H9 (cell line): ENCODE measurements around the gene COA7. TPM values are rescaled to one million over a fixed set of nuclear protein-coding genes. Genes with fewer than 3 reads are reported as not detected.
A peak's percentile ranks its signal among the peaks of the same experiment; 100 is the strongest.

ENCODE experiments used
- DNase-seq: peaks from one replicate; pipeline ENCODE4 v3.0.0-alpha.2; 2017
- H2AFZ ChIP-seq: one replicate; pipeline ENCODE4 v1.6.1; 2013; ENCODE audit warnings: mild to moderate bottlenecking, low read length, control low read depth, moderate library complexity
- H2AK5ac ChIP-seq: 2 replicates; pipeline ENCODE4 v1.6.1; 2013; ENCODE audit warnings: low read length, control low read depth, mixed read lengths; ENCODE audit not compliant: insufficient read length
- H2BK120ac ChIP-seq: one replicate; pipeline ENCODE4 v1.6.1; 2013; ENCODE audit warnings: low read depth, mild to moderate bottlenecking, low read length, control low read depth, inconsistent platforms; ENCODE audit not compliant: poor library complexity, severe bottlenecking
- H2BK12ac ChIP-seq: 2 replicates; pipeline ENCODE4 v1.6.1; 2013; ENCODE audit warnings: low read length, control low read depth, mixed read lengths, low read depth; ENCODE audit not compliant: insufficient read length
- H2BK15ac ChIP-seq: 2 replicates; pipeline ENCODE4 v1.6.1; 2013; ENCODE audit warnings: low read depth, low read length, control low read depth
- H2BK20ac ChIP-seq: one replicate; pipeline ENCODE4 v1.6.1; 2013; ENCODE audit warnings: low read depth, mild to moderate bottlenecking, low read length, control low read depth, inconsistent platforms; ENCODE audit not compliant: poor library complexity, severe bottlenecking
- H2BK5ac ChIP-seq: 2 replicates; pipeline ENCODE4 v1.6.1; 2013; ENCODE audit warnings: low read length, control low read depth, mixed read lengths; ENCODE audit not compliant: insufficient read length
- H3K14ac ChIP-seq: 2 replicates; pipeline ENCODE4 v1.6.1; 2013; ENCODE audit warnings: low read length, control low read depth; ENCODE audit not compliant: insufficient read depth
- H3K18ac ChIP-seq: 2 replicates; pipeline ENCODE4 v1.6.1; 2013; ENCODE audit warnings: low read depth, mild to moderate bottlenecking, mixed read lengths, low read length, control low read depth; ENCODE audit not compliant: insufficient read length
- H3K23ac ChIP-seq: 2 replicates; pipeline ENCODE4 v1.6.1; 2013; ENCODE audit warnings: low read length, control low read depth, mixed read lengths, low read depth; ENCODE audit not compliant: insufficient read length
- H3K23me2 ChIP-seq: 2 replicates; pipeline ENCODE4 v1.6.1; 2013; ENCODE audit warnings: low read depth, mild to moderate bottlenecking, mixed read lengths, low read length, control low read depth; ENCODE audit not compliant: insufficient read length, poor library complexity, severe bottlenecking
- H3K27ac ChIP-seq: 2 replicates; pipeline ENCODE4 v1.5.1; 2013; ENCODE audit warnings: low read length, control low read depth, mixed read lengths, low read depth; ENCODE audit not compliant: insufficient read length
- H3K27me3 ChIP-seq: 2 replicates; pipeline ENCODE4 v1.6.1; 2013; ENCODE audit warnings: low read length, control low read depth, inconsistent platforms; ENCODE audit not compliant: insufficient read depth
- H3K4ac ChIP-seq: 2 replicates; pipeline ENCODE4 v1.6.1; 2013; ENCODE audit warnings: low read depth, mild to moderate bottlenecking, control low read depth, inconsistent platforms, low read length, moderate library complexity
- H3K4me1 ChIP-seq: 2 replicates; pipeline ENCODE4 v1.6.1; 2013; ENCODE audit warnings: low read length, control low read depth, inconsistent platforms; ENCODE audit not compliant: insufficient read depth
- H3K4me2 ChIP-seq: 2 replicates; pipeline ENCODE4 v1.6.1; 2013; ENCODE audit warnings: low read length, control low read depth, mixed read lengths; ENCODE audit not compliant: insufficient read length, insufficient read depth
- H3K56ac ChIP-seq: 2 replicates; pipeline ENCODE4 v1.6.1; 2013; ENCODE audit warnings: low read depth, mild to moderate bottlenecking, mixed read lengths, low read length, control low read depth; ENCODE audit not compliant: insufficient read length
- H3K79me1 ChIP-seq: 2 replicates; pipeline ENCODE4 v1.6.1; 2013; ENCODE audit warnings: low read depth, mild to moderate bottlenecking, moderate library complexity, low read length, control low read depth, inconsistent platforms; ENCODE audit not compliant: insufficient read depth, poor library complexity, severe bottlenecking
- H3K79me2 ChIP-seq: 2 replicates; pipeline ENCODE4 v1.6.1; 2013; ENCODE audit warnings: low read length, control low read depth, inconsistent platforms; ENCODE audit not compliant: insufficient read depth
- H3K9ac ChIP-seq: 2 replicates; pipeline ENCODE4 v1.6.1; 2013; ENCODE audit warnings: low read length, control low read depth, mixed read lengths; ENCODE audit not compliant: insufficient read length; ENCODE audit errors: extremely low read depth
- H3K9me3 ChIP-seq: one replicate; pipeline ENCODE4 v1.6.1; 2013; ENCODE audit warnings: low read depth, low read length, inconsistent platforms; ENCODE audit not compliant: control insufficient read depth
- H3T11ph ChIP-seq: one replicate; pipeline ENCODE4 v1.6.1; 2013; ENCODE audit warnings: mild to moderate bottlenecking, low read length, control low read depth, inconsistent platforms
- H4K20me1 ChIP-seq: one replicate; pipeline ENCODE4 v1.6.1; 2013; ENCODE audit not compliant: control insufficient read depth, insufficient read length, insufficient read depth
- H4K5ac ChIP-seq: 2 replicates; pipeline ENCODE4 v1.6.1; 2013; ENCODE audit warnings: low read depth, mild to moderate bottlenecking, mixed read lengths, low read length, control low read depth; ENCODE audit not compliant: insufficient read length
- H4K8ac ChIP-seq: replicated peaks from 2 replicates; pipeline ENCODE4 v1.6.1; 2013; ENCODE audit warnings: low read length, control low read depth, mixed read lengths, low read depth; ENCODE audit not compliant: insufficient read length
- H4K91ac ChIP-seq: 2 replicates; pipeline ENCODE4 v1.6.1; 2013; ENCODE audit warnings: low read depth, mild to moderate bottlenecking, moderate library complexity, mixed read lengths, low read length, control low read depth; ENCODE audit not compliant: insufficient read length
- H3K27ac Mint-ChIP-seq, 3 experiments: 2 replicates in 2 of 3; 3 replicates in 1 of 3; pipeline ENCODE4 v1.8.0; 2020 to 2021; ENCODE audit warnings: mixed read lengths in 3 of 3, mild to moderate bottlenecking in 1 of 3, moderate library complexity in 1 of 3
- H3K27me3 Mint-ChIP-seq: 2 replicates; pipeline ENCODE4 v1.8.0; 2021; ENCODE audit warnings: low read depth, mild to moderate bottlenecking, moderate library complexity, mixed read lengths
- H3K36me3 Mint-ChIP-seq, 3 experiments: 2 replicates in 2 of 3; 3 replicates in 1 of 3; pipeline ENCODE4 v1.8.0; 2020 to 2021; ENCODE audit warnings: low read depth in 3 of 3, mixed read lengths in 3 of 3; ENCODE audit not compliant: insufficient read depth in 1 of 3
- H3K4me1 Mint-ChIP-seq, 2 experiments: 2 replicates each; pipeline ENCODE4 v1.8.0; 2020; ENCODE audit warnings: mixed read lengths in 2 of 2
- H3K4me3 Mint-ChIP-seq, 2 experiments: 2 replicates in 1 of 2; 3 replicates in 1 of 2; pipeline ENCODE4 v1.8.0; 2020 to 2021; ENCODE audit warnings: mild to moderate bottlenecking in 2 of 2, mixed read lengths in 2 of 2, moderate library complexity in 1 of 2
- H3K9me3 Mint-ChIP-seq, 2 experiments: 2 replicates in 1 of 2; 3 replicates in 1 of 2; pipeline ENCODE4 v1.8.0; 2020; ENCODE audit warnings: mild to moderate bottlenecking in 2 of 2, mixed read lengths in 2 of 2, moderate library complexity in 1 of 2
- CTCF ChIP-seq: fragments of 200-600 bp; sonication (generic); conservative IDR thresholded peaks from 3 replicates; pipeline ENCODE4 v1.8.0; 2021; ENCODE audit warnings: antibody characterized with exemption, mild to moderate bottlenecking
- WGBS: extraction: QIAGEN DNeasy Blood & Tissue Kit; methylation state at CpG from one replicate; pipeline ENCODE4 v1.1.7; 2013; ENCODE audit warnings: missing lambda C conversion rate, low lambda C conversion rate, mixed read lengths; ENCODE audit not compliant: insufficient read length; ENCODE audit errors: extremely low coverage; 5-methylcytosine and 5-hydroxymethylcytosine counted together
- total RNA-seq: library from RNA; stranded (reverse); gene quantifications from 2 replicates; pipeline ENCODE4 v1.2.1, GENCODE V29; 2021

COA7 gene
- total RNA-seq, 1 experiment from 2014 or later = 69.1 TPM

DNA sequence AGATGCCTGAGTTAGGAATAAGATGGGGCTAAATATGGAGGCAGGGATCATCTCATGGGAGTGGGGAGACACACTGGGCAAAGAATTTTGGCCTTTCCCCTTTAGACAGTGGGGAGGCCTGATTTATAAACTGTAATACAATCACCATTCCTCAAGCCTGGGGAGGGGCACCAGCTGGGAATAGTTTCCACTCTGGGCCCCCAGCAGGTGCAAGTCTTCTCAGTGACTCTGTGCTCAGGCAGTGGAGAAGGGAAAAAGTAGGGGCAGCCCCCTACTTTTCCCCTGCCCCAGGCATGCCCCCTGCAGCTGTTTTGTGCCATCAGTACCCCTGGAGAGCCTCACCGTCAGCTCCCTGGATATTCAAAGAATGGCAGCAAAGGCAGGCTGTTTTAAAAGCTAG, 19.1 kb downstream of the COA7 start:
- no peaks in the 10 kb centered on the region; the same call in 1 of the 2 replicates for H3K4me1 ChIP-seq
- no peak overlapping the region for H2AFZ ChIP-seq
- no peaks in the 10 kb centered on the region for H3K9me3 ChIP-seq
- no peak overlapping the region for H3K23ac ChIP-seq
- no peaks in the 10 kb centered on the region for H3K27me3 ChIP-seq
- H2BK20ac ChIP-seq = no peak overlapping the region
- no peak overlapping the region for H4K5ac ChIP-seq
- no peak overlapping the region for H3K4me3 Mint-ChIP-seq
- H2AK5ac ChIP-seq = no peak overlapping the region
- H3K4me2 ChIP-seq = no peak overlapping the region
- H2BK12ac ChIP-seq = no peak overlapping the region
- H3K4me1 Mint-ChIP-seq = peaks cover 24 to 30% of the 10 kb centered on the region in 2 experiments
- H2BK15ac ChIP-seq = no peak overlapping the region
- no peak overlapping the region for H3K4ac ChIP-seq
- peak overlapping the region in 2 of 3 experiments; percentile 47 to 80; a peak in 3 of 7 replicates for H3K27ac Mint-ChIP-seq
- no peak overlapping the region for H3K56ac ChIP-seq
- H2BK5ac ChIP-seq = no peak overlapping the region
- H4K91ac ChIP-seq = no peak overlapping the region
- H2BK120ac ChIP-seq = no peak overlapping the region
- H3K23me2 ChIP-seq = no peaks in the 10 kb centered on the region
- no peak overlapping the region for H3K18ac ChIP-seq
- no peaks in the 10 kb centered on the region for H3K27me3 Mint-ChIP-seq
- no peaks in the 10 kb centered on the region for H3K79me1 ChIP-seq
- H3K9me3 Mint-ChIP-seq = no peaks in the 10 kb centered on the region; a peak in 1 of 5 replicates
- no peak overlapping the region for H3K9ac ChIP-seq
- no peak for TF ChIP-seq CTCF
- no peak overlapping the region for H3T11ph ChIP-seq
- H3K27ac ChIP-seq = no peak overlapping the region
- H4K8ac ChIP-seq = no peak overlapping the region
- no CpG with 5 or more reads among the region's 1 CpG for WGBS
- no peaks in the 10 kb centered on the region for H4K20me1 ChIP-seq
- no peak for DNase-seq
- peaks cover 0 to 8% (median 0%) of the 10 kb centered on the region in 3 experiments; a peak in 3 of 7 replicates for H3K36me3 Mint-ChIP-seq
- no peaks in the 10 kb centered on the region for H3K79me2 ChIP-seq
- no peak overlapping the region for H3K14ac ChIP-seq
